HEK293 (cell line): ENCODE data around the gene YOD1.

ENCODE experiments used
- MYNN ChIP-seq: fragments of 450-650 bp; formaldehyde crosslinking; IDR thresholded peaks from 2 replicates; pipeline ENCODE4 v1.5.1; 2016; ENCODE audit warnings: missing biosample characterization, missing genetic modification characterization, borderline replicate concordance
- ZNF132 ChIP-seq: fragments of 450-650 bp; formaldehyde crosslinking; IDR thresholded peaks from 2 replicates; pipeline ENCODE4 v1.5.1; 2017; ENCODE audit warnings: missing biosample characterization, missing genetic modification characterization, borderline replicate concordance
- ZNF138 ChIP-seq: fragments of 450-650 bp; formaldehyde crosslinking; IDR thresholded peaks from 2 replicates; pipeline ENCODE4 v1.5.1; 2016; ENCODE audit warnings: missing biosample characterization, missing genetic modification characterization, borderline replicate concordance
- ZNF24 ChIP-seq: fragments of 450-650 bp; formaldehyde crosslinking; IDR thresholded peaks from 2 replicates; pipeline ENCODE4 v1.5.1; 2016; ENCODE audit warnings: missing biosample characterization, missing genetic modification characterization
- ZNF292 ChIP-seq: fragments of 450-650 bp; formaldehyde crosslinking; IDR thresholded peaks from 2 replicates; pipeline ENCODE4 v1.5.1; 2016; ENCODE audit warnings: low read depth, missing biosample characterization, missing genetic modification characterization, borderline replicate concordance
- TF ChIP-seq, protein P1 (sequence below): fragments of 450-650 bp; formaldehyde crosslinking; IDR thresholded peaks from 2 replicates; pipeline ENCODE4 v1.5.1; 2017; ENCODE audit warnings: missing biosample characterization, mild to moderate bottlenecking, missing genetic modification characterization, moderate library complexity
- TF ChIP-seq, protein P2 (sequence below): fragments of 450-650 bp; formaldehyde crosslinking; IDR thresholded peaks from 2 replicates; pipeline ENCODE4 v1.5.1; 2016; ENCODE audit warnings: missing biosample characterization, missing genetic modification characterization
- TF ChIP-seq, protein P3 (sequence below): fragments of 450-650 bp; formaldehyde crosslinking; IDR thresholded peaks from 2 replicates; pipeline ENCODE4 v1.5.1; 2016; ENCODE audit warnings: missing biosample characterization, missing genetic modification characterization
- TF ChIP-seq, protein P4 (sequence below): fragments of 450-650 bp; formaldehyde crosslinking; IDR thresholded peaks from 2 replicates; pipeline ENCODE4 v1.5.1; 2016; ENCODE audit warnings: missing biosample characterization, missing genetic modification characterization, low read depth

DNA sequence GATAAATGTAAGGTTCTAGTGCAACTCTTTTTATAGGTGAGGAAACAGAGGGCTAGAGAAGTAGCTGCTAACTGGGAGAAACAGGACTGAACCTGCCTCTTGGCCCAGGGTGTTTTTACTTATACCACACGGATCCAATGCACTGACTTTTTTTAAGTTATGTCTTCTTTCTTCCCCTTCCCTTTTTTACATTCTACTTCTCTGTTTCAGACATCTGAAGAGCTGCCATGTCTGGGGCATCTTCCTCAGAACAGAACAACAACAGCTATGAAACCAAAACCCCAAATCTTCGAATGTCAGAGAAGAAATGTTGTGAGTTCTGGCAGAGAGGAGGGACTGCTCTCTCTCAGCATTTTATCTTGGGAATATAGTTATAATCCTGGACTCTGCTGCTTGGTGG is 3.5 kb upstream of the YOD1 start:
- TF ChIP-seq ZNF24: no peak
- no peak for TF ChIP-seq ZNF138 (tag by site-specific recombination)
- TF ChIP-seq, protein P1, sequence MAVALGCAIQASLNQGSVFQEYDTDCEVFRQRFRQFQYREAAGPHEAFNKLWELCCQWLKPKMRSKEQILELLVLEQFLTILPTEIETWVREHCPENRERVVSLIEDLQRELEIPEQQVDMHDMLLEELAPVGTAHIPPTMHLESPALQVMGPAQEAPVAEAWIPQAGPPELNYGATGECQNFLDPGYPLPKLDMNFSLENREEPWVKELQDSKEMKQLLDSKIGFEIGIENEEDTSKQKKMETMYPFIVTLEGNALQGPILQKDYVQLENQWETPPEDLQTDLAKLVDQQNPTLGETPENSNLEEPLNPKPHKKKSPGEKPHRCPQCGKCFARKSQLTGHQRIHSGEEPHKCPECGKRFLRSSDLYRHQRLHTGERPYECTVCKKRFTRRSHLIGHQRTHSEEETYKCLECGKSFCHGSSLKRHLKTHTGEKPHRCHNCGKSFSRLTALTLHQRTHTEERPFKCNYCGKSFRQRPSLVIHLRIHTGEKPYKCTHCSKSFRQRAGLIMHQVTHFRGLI: no peak
- TF ChIP-seq MYNN: no peak
- TF ChIP-seq ZNF292: no peak
- TF ChIP-seq, protein P2, sequence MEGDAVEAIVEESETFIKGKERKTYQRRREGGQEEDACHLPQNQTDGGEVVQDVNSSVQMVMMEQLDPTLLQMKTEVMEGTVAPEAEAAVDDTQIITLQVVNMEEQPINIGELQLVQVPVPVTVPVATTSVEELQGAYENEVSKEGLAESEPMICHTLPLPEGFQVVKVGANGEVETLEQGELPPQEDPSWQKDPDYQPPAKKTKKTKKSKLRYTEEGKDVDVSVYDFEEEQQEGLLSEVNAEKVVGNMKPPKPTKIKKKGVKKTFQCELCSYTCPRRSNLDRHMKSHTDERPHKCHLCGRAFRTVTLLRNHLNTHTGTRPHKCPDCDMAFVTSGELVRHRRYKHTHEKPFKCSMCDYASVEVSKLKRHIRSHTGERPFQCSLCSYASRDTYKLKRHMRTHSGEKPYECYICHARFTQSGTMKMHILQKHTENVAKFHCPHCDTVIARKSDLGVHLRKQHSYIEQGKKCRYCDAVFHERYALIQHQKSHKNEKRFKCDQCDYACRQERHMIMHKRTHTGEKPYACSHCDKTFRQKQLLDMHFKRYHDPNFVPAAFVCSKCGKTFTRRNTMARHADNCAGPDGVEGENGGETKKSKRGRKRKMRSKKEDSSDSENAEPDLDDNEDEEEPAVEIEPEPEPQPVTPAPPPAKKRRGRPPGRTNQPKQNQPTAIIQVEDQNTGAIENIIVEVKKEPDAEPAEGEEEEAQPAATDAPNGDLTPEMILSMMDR: no peak
- TF ChIP-seq, protein P3, sequence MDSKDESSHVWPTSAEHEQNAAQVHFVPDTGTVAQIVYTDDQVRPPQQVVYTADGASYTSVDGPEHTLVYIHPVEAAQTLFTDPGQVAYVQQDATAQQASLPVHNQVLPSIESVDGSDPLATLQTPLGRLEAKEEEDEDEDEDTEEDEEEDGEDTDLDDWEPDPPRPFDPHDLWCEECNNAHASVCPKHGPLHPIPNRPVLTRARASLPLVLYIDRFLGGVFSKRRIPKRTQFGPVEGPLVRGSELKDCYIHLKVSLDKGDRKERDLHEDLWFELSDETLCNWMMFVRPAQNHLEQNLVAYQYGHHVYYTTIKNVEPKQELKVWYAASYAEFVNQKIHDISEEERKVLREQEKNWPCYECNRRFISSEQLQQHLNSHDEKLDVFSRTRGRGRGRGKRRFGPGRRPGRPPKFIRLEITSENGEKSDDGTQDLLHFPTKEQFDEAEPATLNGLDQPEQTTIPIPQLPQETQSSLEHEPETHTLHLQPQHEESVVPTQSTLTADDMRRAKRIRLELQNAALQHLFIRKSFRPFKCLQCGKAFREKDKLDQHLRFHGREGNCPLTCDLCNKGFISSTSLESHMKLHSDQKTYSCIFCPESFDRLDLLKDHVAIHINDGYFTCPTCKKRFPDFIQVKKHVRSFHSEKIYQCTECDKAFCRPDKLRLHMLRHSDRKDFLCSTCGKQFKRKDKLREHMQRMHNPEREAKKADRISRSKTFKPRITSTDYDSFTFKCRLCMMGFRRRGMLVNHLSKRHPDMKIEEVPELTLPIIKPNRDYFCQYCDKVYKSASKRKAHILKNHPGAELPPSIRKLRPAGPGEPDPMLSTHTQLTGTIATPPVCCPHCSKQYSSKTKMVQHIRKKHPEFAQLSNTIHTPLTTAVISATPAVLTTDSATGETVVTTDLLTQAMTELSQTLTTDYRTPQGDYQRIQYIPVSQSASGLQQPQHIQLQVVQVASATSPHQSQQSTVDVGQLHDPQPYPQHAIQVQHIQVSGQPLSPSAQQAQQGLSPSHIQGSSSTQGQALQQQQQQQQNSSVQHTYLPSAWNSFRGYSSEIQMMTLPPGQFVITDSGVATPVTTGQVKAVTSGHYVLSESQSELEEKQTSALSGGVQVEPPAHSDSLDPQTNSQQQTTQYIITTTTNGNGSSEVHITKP (tag by site-specific recombination): no peak
- TF ChIP-seq, protein P4, sequence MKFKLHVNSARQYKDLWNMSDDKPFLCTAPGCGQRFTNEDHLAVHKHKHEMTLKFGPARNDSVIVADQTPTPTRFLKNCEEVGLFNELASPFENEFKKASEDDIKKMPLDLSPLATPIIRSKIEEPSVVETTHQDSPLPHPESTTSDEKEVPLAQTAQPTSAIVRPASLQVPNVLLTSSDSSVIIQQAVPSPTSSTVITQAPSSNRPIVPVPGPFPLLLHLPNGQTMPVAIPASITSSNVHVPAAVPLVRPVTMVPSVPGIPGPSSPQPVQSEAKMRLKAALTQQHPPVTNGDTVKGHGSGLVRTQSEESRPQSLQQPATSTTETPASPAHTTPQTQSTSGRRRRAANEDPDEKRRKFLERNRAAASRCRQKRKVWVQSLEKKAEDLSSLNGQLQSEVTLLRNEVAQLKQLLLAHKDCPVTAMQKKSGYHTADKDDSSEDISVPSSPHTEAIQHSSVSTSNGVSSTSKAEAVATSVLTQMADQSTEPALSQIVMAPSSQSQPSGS (tag by site-specific recombination): no peak
- no peak for TF ChIP-seq ZNF132 (tag by site-specific recombination)
